Osteocyte (in vitro differentiated cells): Measurements from ENCODE around the gene BHLHA9. TPM values are rescaled to one million over a fixed set of nuclear protein-coding genes. Genes with fewer than 3 reads are reported as not detected.

Experiments
- DNase-seq: peaks from one replicate; pipeline ENCODE4 v3.0.0; 2021; ENCODE audit warnings: mixed read lengths; ENCODE audit not compliant: unreplicated experiment; ENCODE audit errors: extremely low spot score
- H3K27ac Mint-ChIP-seq: one replicate; pipeline ENCODE4 v1.8.0; 2021; ENCODE audit warnings: mild to moderate bottlenecking, mixed read lengths; ENCODE audit not compliant: unreplicated experiment
- H3K27me3 Mint-ChIP-seq: one replicate; pipeline ENCODE4 v1.8.0; 2021; ENCODE audit warnings: mixed read lengths; ENCODE audit not compliant: unreplicated experiment
- H3K36me3 Mint-ChIP-seq: one replicate; pipeline ENCODE4 v1.8.0; 2021; ENCODE audit warnings: mixed read lengths; ENCODE audit not compliant: unreplicated experiment
- H3K4me1 Mint-ChIP-seq: one replicate; pipeline ENCODE4 v1.8.0; 2021; ENCODE audit warnings: mixed read lengths; ENCODE audit not compliant: unreplicated experiment
- H3K4me3 Mint-ChIP-seq: one replicate; pipeline ENCODE4 v1.8.0; 2021; ENCODE audit warnings: mild to moderate bottlenecking, moderate library complexity, mixed read lengths; ENCODE audit not compliant: unreplicated experiment
- H3K9me3 Mint-ChIP-seq: one replicate; pipeline ENCODE4 v1.8.0; 2021; ENCODE audit warnings: mixed read lengths; ENCODE audit not compliant: unreplicated experiment
- long read RNA-seq: library from polyadenylated mRNA; unstranded; transcript quantifications from one replicate; pipeline ENCODE4 v2.0.0, GENCODE V29; 2021
- total RNA-seq: library from RNA; stranded (reverse); gene quantifications from 2 replicates; pipeline ENCODE4 v1.2.1, GENCODE V29; 2021
- TF ChIP-seq, protein P1 (sequence below): fragments of 200-600 bp; sonication (generic); IDR thresholded peaks from 2 replicates; pipeline ENCODE4 v1.5.0; 2021; ENCODE audit warnings: antibody characterized with exemption, mild to moderate bottlenecking, moderate library complexity

BHLHA9 gene
- total RNA-seq = not detected in 2 replicates
- long read RNA-seq = 0 reads

DNA sequence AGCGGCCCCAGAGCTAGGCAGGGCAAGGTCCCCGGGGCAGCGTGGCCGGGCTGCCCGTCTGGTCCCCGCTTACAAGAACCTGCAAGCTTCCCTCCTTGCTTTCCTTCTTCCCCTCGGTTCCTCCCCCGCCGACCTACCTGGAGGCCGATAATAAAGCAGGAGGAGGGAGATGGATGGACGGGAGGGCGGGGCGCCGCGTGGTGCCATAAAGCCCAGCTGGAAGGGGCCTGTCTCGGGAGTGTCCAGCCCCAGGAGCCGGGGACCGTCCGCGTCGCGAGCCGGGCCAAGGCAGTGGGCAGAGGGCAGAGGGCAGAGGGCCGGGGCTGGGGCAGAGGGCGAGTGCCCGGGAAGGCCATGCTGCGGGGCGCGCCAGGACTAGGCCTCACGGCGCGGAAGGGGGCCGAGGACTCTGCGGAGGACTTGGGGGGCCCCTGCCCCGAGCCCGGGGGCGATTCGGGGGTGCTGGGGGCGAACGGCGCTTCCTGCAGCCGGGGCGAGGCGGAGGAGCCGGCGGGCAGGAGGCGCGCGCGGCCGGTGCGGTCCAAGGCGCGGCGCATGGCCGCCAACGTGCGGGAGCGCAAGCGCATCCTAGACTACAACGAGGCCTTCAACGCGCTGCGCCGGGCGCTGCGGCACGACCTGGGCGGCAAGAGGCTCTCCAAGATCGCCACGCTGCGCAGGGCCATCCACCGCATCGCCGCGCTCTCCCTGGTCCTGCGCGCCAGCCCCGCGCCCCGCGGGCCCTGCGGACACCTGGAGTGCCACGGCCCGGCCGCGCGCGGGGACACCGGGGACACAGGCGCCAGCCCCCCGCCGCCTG, at the start of gene BHLHA9:
Gene BHLHA9, plus strand, starts transcription at position 235 of the 820 bp plus-strand sequence. Its CDS starts 120 bp downstream, at position 355.
- peaks cover 10% of the 10 kb centered on the region for H3K4me1 Mint-ChIP-seq
- H3K9me3 Mint-ChIP-seq = no peaks in the 10 kb centered on the region
- DNase-seq = no peak
- H3K27ac Mint-ChIP-seq = no peak within 1 kb of the TSS
- no peaks in the 10 kb centered on the region for H3K36me3 Mint-ChIP-seq
- H3K27me3 Mint-ChIP-seq = peaks cover 3% of the 10 kb centered on the region
- H3K4me3 Mint-ChIP-seq = peak within 1 kb of the TSS; percentile 52
- TF ChIP-seq, protein P1, sequence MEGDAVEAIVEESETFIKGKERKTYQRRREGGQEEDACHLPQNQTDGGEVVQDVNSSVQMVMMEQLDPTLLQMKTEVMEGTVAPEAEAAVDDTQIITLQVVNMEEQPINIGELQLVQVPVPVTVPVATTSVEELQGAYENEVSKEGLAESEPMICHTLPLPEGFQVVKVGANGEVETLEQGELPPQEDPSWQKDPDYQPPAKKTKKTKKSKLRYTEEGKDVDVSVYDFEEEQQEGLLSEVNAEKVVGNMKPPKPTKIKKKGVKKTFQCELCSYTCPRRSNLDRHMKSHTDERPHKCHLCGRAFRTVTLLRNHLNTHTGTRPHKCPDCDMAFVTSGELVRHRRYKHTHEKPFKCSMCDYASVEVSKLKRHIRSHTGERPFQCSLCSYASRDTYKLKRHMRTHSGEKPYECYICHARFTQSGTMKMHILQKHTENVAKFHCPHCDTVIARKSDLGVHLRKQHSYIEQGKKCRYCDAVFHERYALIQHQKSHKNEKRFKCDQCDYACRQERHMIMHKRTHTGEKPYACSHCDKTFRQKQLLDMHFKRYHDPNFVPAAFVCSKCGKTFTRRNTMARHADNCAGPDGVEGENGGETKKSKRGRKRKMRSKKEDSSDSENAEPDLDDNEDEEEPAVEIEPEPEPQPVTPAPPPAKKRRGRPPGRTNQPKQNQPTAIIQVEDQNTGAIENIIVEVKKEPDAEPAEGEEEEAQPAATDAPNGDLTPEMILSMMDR = no peak

DNA sequence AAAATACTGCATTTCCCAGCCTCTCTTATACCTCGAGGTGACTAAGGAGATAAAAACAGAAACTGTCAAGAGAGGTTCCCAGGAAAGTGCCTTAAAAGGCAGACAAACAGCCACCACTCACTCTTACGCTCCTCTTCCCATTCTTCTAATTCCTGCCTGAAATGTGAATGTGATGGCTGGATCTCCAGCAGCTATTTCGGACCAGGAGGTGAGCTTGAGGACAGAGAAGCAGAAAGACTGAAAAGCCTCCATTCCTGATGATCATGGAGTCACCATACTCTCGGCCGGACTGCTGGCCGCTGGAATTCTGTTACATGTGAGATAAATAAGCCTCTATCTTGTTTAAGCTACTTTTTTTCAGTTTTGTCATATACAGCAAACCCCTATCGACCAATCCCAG, 49.0 kb upstream of the BHLHA9 start:
- no peaks in the 10 kb centered on the region for H3K9me3 Mint-ChIP-seq
- H3K4me3 Mint-ChIP-seq = no peak overlapping the region
- TF ChIP-seq, protein P1 = no peak
- H3K27ac Mint-ChIP-seq = no peak overlapping the region
- H3K4me1 Mint-ChIP-seq = no peaks in the 10 kb centered on the region
- DNase-seq = no peak
- peaks cover 45% of the 10 kb centered on the region for H3K27me3 Mint-ChIP-seq
- no peaks in the 10 kb centered on the region for H3K36me3 Mint-ChIP-seq

DNA sequence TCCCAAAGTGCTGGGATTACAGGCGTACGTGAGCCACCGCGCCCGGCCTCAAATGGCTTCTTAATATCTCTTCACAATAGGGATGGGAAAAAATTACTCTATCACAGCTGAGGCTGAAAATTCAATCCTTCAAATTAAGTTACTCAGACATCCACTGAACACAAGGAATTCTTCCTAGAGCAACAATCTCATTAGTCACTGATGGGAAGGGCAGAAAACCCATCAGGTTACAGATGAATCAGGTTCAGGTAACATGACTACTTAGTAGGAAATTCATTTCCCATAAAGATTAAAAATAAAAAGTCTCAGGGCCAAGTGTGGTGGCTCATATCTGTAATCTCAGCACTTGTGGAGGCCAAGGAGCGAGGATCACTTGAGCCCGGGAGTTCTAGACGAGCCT, 47.9 kb upstream of the BHLHA9 start:
- Mint-ChIP-seq H3K36me3 (no peaks in the 10 kb centered on the region), H3K27me3 (peaks cover 38% of the 10 kb centered on the region), H3K4me1 (no peaks in the 10 kb centered on the region), H3K9me3 (no peaks in the 10 kb centered on the region), H3K27ac (no peak overlapping the region), H3K4me3 (no peak overlapping the region)
- TF ChIP-seq, protein P1 = no peak
- no peak for DNase-seq

DNA sequence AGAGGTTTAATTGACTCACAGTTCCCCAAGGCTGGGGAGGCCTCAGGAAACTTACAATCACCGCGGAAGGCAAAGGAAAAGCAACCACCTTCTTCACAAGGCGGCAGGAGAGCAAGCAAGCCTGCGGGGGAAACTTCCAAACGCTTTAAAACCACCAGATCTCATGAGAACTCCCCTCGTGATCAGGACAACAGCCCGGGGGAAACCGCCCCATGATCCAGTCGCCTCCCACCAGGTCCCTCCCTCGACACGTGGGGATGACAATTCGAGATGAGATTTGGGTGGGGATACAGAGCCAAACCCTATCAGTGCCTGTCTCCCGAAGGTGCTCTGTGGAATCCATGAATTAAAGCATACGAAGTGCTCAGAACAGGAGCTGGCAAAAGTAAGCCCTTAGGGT, 46.6 kb upstream of the BHLHA9 start:
- peaks cover 43% of the 10 kb centered on the region for H3K27me3 Mint-ChIP-seq
- DNase-seq = no peak
- TF ChIP-seq, protein P1 = no peak
- H3K27ac Mint-ChIP-seq = no peak overlapping the region
- no peaks in the 10 kb centered on the region for H3K9me3 Mint-ChIP-seq
- H3K36me3 Mint-ChIP-seq = no peaks in the 10 kb centered on the region
- H3K4me1 Mint-ChIP-seq = peaks cover 4% of the 10 kb centered on the region
- no peak overlapping the region for H3K4me3 Mint-ChIP-seq

DNA sequence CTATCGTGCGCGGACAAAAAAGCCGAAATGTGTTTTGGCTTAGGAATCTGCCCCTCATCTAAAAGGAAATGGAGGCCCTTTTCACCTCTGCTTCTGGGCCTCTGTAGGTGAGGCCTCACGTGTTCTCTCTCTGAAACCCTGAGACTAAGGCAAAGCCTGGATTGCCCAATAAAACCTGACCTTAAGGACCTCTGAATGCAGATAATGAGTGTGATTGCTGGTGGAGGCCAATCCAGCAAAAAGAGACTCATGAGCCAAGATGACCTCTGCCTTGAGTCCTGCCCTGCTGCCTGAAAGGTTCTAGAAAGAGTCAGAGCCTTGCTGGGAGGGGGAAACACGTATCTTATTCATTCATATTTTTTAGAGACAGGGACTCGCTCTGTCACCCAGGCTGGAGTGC, 45.9 kb upstream of the BHLHA9 start:
- peaks cover 41% of the 10 kb centered on the region for H3K27me3 Mint-ChIP-seq
- TF ChIP-seq, protein P1 = no peak
- no peak overlapping the region for H3K4me3 Mint-ChIP-seq
- no peaks in the 10 kb centered on the region for H3K36me3 Mint-ChIP-seq
- H3K27ac Mint-ChIP-seq = no peak overlapping the region
- DNase-seq = no peak
- H3K9me3 Mint-ChIP-seq = no peaks in the 10 kb centered on the region
- H3K4me1 Mint-ChIP-seq = peaks cover 4% of the 10 kb centered on the region
